ENCODE data around the gene CCDC107. TPM values are rescaled to one million over a fixed set of nuclear protein-coding genes. Genes with fewer than 3 reads are reported as not detected.

Gene CCDC107
- total and polyA plus RNA-seq, 2 experiments from 2014 or later, result 12.1 to 42.2 TPM

GRCh38 chr9:35685506-35685905, 27.4 kb downstream of the CCDC107 start:
- no peak for DNase-seq (ENCODE audit: low spot score)
- Histone ChIP-seq H3K9me3 (ENCODE audit: low read depth) (no peaks in the 10 kb centered on the region), H2AFZ (no peak overlapping the region), H3K27ac (no peak overlapping the region), H3K79me2 (peaks cover 3% of the 10 kb centered on the region), H3K36me3 (replicated peaks; ENCODE audit: insufficient read depth, low read depth) (no peaks in the 10 kb centered on the region), H3K4me2 (no peak overlapping the region), H3K4me1 (ENCODE audit: insufficient read depth) (peaks cover 13% of the 10 kb centered on the region), H3K27me3 (no peaks in the 10 kb centered on the region), H3K9me2 (replicated peaks; ENCODE audit: insufficient read depth) (no peaks in the 10 kb centered on the region), H3K4me3 (no peak overlapping the region), H4K20me1 (ENCODE audit: insufficient read depth, poor library complexity, severe bottlenecking) (no peaks in the 10 kb centered on the region)
- WGBS (ENCODE audit: low lambda C conversion rate, missing lambda C conversion rate), result 93% methylated on average over 13 of the region's 13 CpGs
- TF ChIP-seq EZH2phosphoT487 (IDR thresholded peaks at IDR 0.05; ENCODE audit: low read depth, severe bottlenecking, unreplicated experiment) (no peak), CTCF (IDR thresholded peaks at IDR 0.05; ENCODE audit: poor library complexity) (no peak), EZH2 (IDR thresholded peaks at IDR 0.05; ENCODE audit: borderline replicate concordance) (no peak)

GRCh38 chr9:35686222-35687203, 28.4 kb downstream of the CCDC107 start:
- no peak for DNase-seq (ENCODE audit: low spot score)
- WGBS (ENCODE audit: low lambda C conversion rate, missing lambda C conversion rate), result 76% methylated on average over 11 of the region's 11 CpGs
- H3K9me2 ChIP-seq (replicated peaks; ENCODE audit: insufficient read depth), result no peaks in the 10 kb centered on the region
- no peak overlapping the region for H3K27ac ChIP-seq
- no peaks in the 10 kb centered on the region for H3K36me3 ChIP-seq (replicated peaks; ENCODE audit: insufficient read depth, low read depth)
- no peak for TF ChIP-seq EZH2phosphoT487 (IDR thresholded peaks at IDR 0.05; ENCODE audit: low read depth, severe bottlenecking, unreplicated experiment)
- TF ChIP-seq CTCF (IDR thresholded peaks at IDR 0.05; ENCODE audit: poor library complexity), result no peak
- no peak for TF ChIP-seq EZH2 (IDR thresholded peaks at IDR 0.05; ENCODE audit: borderline replicate concordance)
- H3K4me3 ChIP-seq, result no peak overlapping the region
- no peaks in the 10 kb centered on the region for H4K20me1 ChIP-seq (ENCODE audit: insufficient read depth, poor library complexity, severe bottlenecking)
- no peaks in the 10 kb centered on the region for H3K9me3 ChIP-seq (ENCODE audit: low read depth)
- H2AFZ ChIP-seq, result no peak overlapping the region
- peaks cover 3% of the 10 kb centered on the region for H3K79me2 ChIP-seq
- no peaks in the 10 kb centered on the region for H3K27me3 ChIP-seq
- peaks cover 16% of the 10 kb centered on the region for H3K4me1 ChIP-seq (ENCODE audit: insufficient read depth)
- H3K4me2 ChIP-seq, result no peak overlapping the region

GRCh38 chr9:35687306-35687705, 29.2 kb downstream of the CCDC107 start:
- Histone ChIP-seq H3K4me1 (ENCODE audit: insufficient read depth) (peaks cover 20% of the 10 kb centered on the region), H2AFZ (no peak overlapping the region), H3K27ac (no peak overlapping the region), H3K27me3 (no peaks in the 10 kb centered on the region), H3K9me3 (ENCODE audit: low read depth) (no peaks in the 10 kb centered on the region), H3K4me3 (no peak overlapping the region), H3K79me2 (peaks cover 3% of the 10 kb centered on the region), H4K20me1 (ENCODE audit: insufficient read depth, poor library complexity, severe bottlenecking) (no peaks in the 10 kb centered on the region), H3K36me3 (replicated peaks; ENCODE audit: insufficient read depth, low read depth) (no peaks in the 10 kb centered on the region), H3K9me2 (replicated peaks; ENCODE audit: insufficient read depth) (no peaks in the 10 kb centered on the region), H3K4me2 (no peak overlapping the region)
- WGBS (ENCODE audit: low lambda C conversion rate, missing lambda C conversion rate), result 100% methylated on average over 2 of the region's 2 CpGs
- no peak for DNase-seq (ENCODE audit: low spot score)
- TF ChIP-seq EZH2phosphoT487 (IDR thresholded peaks at IDR 0.05; ENCODE audit: low read depth, severe bottlenecking, unreplicated experiment), result no peak
- no peak for TF ChIP-seq CTCF (IDR thresholded peaks at IDR 0.05; ENCODE audit: poor library complexity)
- no peak for TF ChIP-seq EZH2 (IDR thresholded peaks at IDR 0.05; ENCODE audit: borderline replicate concordance)

Data from hepatocyte (in vitro differentiated cells).